ENCODE data around the gene MOGAT3. TPM values are rescaled to one million over a fixed set of nuclear protein-coding genes. Genes with fewer than 3 reads are reported as not detected.
A peak's percentile ranks its signal among the peaks of the same experiment; 100 is the strongest.

The MOGAT3 gene
- total and polyA plus RNA-seq, 4 donors, result not detected

DNA sequence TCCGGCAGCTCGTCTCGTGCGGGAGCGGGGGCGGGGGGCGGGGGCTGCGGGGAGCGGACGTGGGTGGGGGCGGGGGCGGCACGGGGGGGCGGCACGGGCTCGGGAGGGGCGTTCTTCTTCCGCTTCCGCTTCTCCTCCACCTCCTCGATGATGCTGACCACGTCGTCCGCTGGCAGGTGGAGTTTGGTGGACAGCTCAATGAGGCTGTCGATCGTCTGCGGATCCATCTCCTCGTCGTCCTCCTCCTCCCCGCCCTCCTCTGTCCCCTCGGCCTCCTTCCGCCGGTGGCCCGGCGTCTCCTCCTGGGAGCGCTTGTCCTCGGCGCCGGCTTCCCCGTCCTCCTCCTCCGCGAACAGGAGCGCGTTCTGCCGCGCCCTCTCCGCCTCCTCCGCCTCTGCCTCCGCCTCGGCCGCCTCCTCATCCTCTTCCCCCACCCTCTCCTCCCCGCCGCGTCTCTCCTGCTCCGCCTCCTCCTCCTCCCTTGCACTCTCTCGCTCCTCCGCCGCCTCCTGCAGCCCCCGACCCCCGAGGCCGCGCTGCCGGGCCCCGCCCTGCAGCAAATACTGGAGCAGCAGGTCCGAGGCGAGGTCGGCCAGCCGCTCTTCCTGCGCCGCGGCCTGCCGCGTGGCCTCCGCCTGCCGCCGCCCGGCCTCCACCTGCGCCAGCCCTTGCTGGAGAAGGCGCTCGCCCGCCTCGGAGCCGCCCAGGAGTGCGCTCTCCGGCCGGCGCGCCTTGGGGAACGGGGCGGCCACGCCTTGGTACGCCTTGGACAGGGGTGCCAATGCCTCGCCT is 37.4 kb downstream of the MOGAT3 start:
- TF ChIP-seq, protein P1, sequence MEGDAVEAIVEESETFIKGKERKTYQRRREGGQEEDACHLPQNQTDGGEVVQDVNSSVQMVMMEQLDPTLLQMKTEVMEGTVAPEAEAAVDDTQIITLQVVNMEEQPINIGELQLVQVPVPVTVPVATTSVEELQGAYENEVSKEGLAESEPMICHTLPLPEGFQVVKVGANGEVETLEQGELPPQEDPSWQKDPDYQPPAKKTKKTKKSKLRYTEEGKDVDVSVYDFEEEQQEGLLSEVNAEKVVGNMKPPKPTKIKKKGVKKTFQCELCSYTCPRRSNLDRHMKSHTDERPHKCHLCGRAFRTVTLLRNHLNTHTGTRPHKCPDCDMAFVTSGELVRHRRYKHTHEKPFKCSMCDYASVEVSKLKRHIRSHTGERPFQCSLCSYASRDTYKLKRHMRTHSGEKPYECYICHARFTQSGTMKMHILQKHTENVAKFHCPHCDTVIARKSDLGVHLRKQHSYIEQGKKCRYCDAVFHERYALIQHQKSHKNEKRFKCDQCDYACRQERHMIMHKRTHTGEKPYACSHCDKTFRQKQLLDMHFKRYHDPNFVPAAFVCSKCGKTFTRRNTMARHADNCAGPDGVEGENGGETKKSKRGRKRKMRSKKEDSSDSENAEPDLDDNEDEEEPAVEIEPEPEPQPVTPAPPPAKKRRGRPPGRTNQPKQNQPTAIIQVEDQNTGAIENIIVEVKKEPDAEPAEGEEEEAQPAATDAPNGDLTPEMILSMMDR (IDR thresholded peaks at IDR 0.05; ENCODE audit: control extremely low read depth, extremely low read depth), result no peak
- Histone ChIP-seq H3K9ac (ENCODE audit: insufficient read depth in 1 of 2, low read length in 2 of 2) (no peak overlapping the region), H3K36me3 (ENCODE audit: control insufficient read depth in 4 of 4, insufficient read depth in 4 of 4, low read length in 4 of 4) (peaks cover 0 to 21% (median 2%) of the 10 kb centered on the region in 4 donors), H3K27me3 (ENCODE audit: control insufficient read depth in 3 of 3, insufficient read depth in 3 of 3, low read length in 2 of 3) (peaks cover 7 to 37% (median 35%) of the 10 kb centered on the region in 3 donors), H3K4me1 (ENCODE audit: control insufficient read depth in 5 of 5, insufficient read depth in 5 of 5, low read length in 5 of 5) (peaks cover 0 to 34% (median 19%) of the 10 kb centered on the region in 5 donors), H3K4me3 (peak overlapping the region; percentile 27), H3K9me3 (ENCODE audit: control insufficient read depth in 4 of 4, insufficient read depth in 3 of 4, low read length in 3 of 4) (peaks cover 0 to 7% (median 0%) of the 10 kb centered on the region in 4 donors), H3K27ac (ENCODE audit: low read depth in 1 of 2, low read length in 1 of 2) (no peak overlapping the region)
- 1% methylated on average over 47 to 87 of the region's 92 CpGs for WGBS, 2 donors
- no peak for ATAC-seq (ENCODE audit: insufficient read depth, low FRiP score)
- peak in 1 of 3 donors; percentile 43 for DNase-seq

DNA sequence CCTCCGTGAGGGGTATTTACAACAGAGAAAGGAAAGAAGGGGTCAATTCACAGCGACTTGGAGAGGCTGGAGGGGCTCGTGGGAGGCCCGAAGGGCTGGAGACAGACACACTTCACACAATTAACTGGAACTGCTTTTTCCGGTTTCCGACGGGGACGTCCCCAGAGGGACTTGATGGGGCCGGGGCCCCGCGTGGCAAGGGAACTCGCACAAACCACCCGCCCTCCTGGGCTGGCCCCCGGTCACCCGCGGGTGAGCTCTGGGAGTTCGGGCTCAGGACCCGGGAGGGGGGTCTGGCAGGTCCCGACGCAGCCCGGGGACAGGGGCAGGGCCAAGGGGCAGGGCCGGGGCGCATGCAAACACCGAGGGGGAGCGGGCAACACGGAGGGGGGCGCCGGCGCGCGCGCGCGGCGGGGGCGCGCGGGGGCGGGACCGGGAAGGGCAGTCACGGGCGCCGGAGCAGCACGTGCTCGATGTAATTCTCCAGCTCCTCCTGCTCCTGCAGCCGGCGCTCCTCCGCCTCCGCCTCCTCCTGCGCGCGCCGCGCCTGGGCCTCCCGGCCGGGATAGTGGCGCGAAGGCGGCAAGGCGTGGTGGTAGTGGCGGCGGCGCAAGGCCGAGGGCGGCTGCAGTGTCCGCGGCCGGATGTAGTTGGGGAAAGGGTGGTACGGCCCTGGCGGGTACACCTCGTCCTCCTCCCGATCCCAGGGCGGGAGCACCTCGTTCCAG is 38.1 kb downstream of the MOGAT3 start:
- TF ChIP-seq, protein P1 (IDR thresholded peaks at IDR 0.05; ENCODE audit: control extremely low read depth, extremely low read depth), result no peak
- no peak for ATAC-seq (ENCODE audit: insufficient read depth, low FRiP score)
- Histone ChIP-seq H3K9ac (ENCODE audit: insufficient read depth in 1 of 2, low read length in 2 of 2) (no peak overlapping the region), H3K36me3 (ENCODE audit: control insufficient read depth in 4 of 4, insufficient read depth in 4 of 4, low read length in 4 of 4) (peaks cover 0 to 21% (median 7%) of the 10 kb centered on the region in 4 donors), H3K27me3 (ENCODE audit: control insufficient read depth in 3 of 3, insufficient read depth in 3 of 3, low read length in 2 of 3) (peaks cover 7 to 30% (median 28%) of the 10 kb centered on the region in 3 donors), H3K27ac (ENCODE audit: low read depth in 1 of 2, low read length in 1 of 2) (no peak overlapping the region), H3K4me1 (ENCODE audit: control insufficient read depth in 5 of 5, insufficient read depth in 5 of 5, low read length in 5 of 5) (peaks cover 0 to 34% (median 19%) of the 10 kb centered on the region in 5 donors), H3K9me3 (ENCODE audit: control insufficient read depth in 4 of 4, insufficient read depth in 3 of 4, low read length in 3 of 4) (peaks cover 0 to 7% (median 0%) of the 10 kb centered on the region in 4 donors), H3K4me3 (no peak overlapping the region)
- DNase-seq, result peak; percentile 59 to 72 (median 70)
- WGBS, 2 donors, result 2 to 3% methylated on average over 30 to 73 of the region's 74 CpGs

GRCh38 chr7:101161692-101162471 is 39.0 kb downstream of the MOGAT3 start:
- Histone ChIP-seq H3K36me3 (ENCODE audit: control insufficient read depth in 4 of 4, insufficient read depth in 4 of 4, low read length in 4 of 4) (peaks cover 2 to 25% (median 10%) of the 10 kb centered on the region in 4 donors), H3K27me3 (ENCODE audit: control insufficient read depth in 3 of 3, insufficient read depth in 3 of 3, low read length in 2 of 3) (peaks cover 7 to 21% (median 19%) of the 10 kb centered on the region in 3 donors), H3K4me3 (no peak overlapping the region), H3K9me3 (ENCODE audit: control insufficient read depth in 4 of 4, insufficient read depth in 3 of 4, low read length in 3 of 4) (peaks cover 0 to 7% (median 0%) of the 10 kb centered on the region in 4 donors), H3K4me1 (ENCODE audit: control insufficient read depth in 5 of 5, insufficient read depth in 5 of 5, low read length in 5 of 5) (peaks cover 0 to 34% (median 19%) of the 10 kb centered on the region in 5 donors), H3K27ac (ENCODE audit: low read depth in 1 of 2, low read length in 1 of 2) (no peak overlapping the region), H3K9ac (ENCODE audit: insufficient read depth in 1 of 2, low read length in 2 of 2) (no peak overlapping the region)
- ATAC-seq (ENCODE audit: insufficient read depth, low FRiP score), result no peak
- 77 to 84% methylated on average over 17 of the region's 17 CpGs for WGBS, 2 donors
- peak; percentile 38 to 60 (median 53) for DNase-seq
- TF ChIP-seq, protein P1 (IDR thresholded peaks at IDR 0.05; ENCODE audit: control extremely low read depth, extremely low read depth), result no peak

All from lung (tissue), 12 donors.